Aortic smooth muscle cell (primary cell): ENCODE results near the gene TLR9. TPM values are rescaled to one million over a fixed set of nuclear protein-coding genes. Genes with fewer than 3 reads are reported as not detected.

Experiments
- total RNA-seq: library from RNA; depleted of rRNA; stranded (reverse); fragments of >200 nt; gene quantifications from 2 replicates; pipeline ENCODE4 v1.2.3, GENCODE V29; 2014

TLR9 gene, protein sequence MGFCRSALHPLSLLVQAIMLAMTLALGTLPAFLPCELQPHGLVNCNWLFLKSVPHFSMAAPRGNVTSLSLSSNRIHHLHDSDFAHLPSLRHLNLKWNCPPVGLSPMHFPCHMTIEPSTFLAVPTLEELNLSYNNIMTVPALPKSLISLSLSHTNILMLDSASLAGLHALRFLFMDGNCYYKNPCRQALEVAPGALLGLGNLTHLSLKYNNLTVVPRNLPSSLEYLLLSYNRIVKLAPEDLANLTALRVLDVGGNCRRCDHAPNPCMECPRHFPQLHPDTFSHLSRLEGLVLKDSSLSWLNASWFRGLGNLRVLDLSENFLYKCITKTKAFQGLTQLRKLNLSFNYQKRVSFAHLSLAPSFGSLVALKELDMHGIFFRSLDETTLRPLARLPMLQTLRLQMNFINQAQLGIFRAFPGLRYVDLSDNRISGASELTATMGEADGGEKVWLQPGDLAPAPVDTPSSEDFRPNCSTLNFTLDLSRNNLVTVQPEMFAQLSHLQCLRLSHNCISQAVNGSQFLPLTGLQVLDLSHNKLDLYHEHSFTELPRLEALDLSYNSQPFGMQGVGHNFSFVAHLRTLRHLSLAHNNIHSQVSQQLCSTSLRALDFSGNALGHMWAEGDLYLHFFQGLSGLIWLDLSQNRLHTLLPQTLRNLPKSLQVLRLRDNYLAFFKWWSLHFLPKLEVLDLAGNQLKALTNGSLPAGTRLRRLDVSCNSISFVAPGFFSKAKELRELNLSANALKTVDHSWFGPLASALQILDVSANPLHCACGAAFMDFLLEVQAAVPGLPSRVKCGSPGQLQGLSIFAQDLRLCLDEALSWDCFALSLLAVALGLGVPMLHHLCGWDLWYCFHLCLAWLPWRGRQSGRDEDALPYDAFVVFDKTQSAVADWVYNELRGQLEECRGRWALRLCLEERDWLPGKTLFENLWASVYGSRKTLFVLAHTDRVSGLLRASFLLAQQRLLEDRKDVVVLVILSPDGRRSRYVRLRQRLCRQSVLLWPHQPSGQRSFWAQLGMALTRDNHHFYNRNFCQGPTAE
- under 0.01 TPM in 1 of 2 replicates, not detected in the other for total RNA-seq

DNA sequence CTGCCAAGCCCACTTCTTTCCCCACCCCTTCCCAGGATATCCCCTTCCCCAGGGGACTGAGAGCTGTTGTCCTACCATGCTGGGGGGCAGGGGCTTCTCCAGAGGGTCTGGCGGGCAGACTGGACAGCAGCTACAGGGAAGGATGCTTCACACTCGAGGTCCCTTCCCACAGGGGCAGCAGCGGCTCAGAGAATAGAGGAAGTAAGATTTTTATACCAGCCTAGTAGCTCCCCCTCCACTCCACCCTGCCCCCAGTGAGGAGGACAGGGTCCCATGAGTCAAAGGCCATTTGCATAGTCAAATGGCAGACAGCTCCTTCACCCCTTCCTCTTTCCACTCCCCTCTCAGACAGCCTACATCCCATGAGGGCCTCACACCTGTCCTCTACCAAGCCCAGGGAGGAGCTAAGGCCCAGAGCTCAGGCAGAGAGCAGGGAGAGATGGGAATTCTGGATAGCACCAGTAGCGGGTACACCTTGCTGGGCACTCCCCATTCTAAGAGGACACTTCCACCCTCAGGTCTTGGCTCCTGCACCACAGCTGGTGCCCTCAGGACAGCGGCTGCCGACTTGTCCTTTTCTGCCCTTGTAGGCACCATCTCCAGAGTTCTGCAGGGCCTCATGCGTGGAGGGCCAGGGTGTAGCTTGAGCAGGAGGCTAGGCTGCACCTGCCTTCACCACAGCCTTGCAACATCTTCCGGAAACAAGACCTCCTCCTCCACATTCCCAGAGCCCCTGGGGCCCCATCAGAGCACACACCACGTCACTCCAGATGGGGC is at the start of gene TLR9:
TLR9 (minus strand) TSS at position 194 of the 777 bp plus-strand sequence; CDS start at position 78, 116 bp downstream.

GRCh38 chr3:52245322-52246263 is 20.1 kb upstream of the TLR9 start, which contains the start of gene PPM1M:
Gene PPM1M (plus strand): TSS chr3:52245759. CDS start chr3:52245825, 66 bp downstream.

GRCh38 chr3:52238761-52239701 is 13.6 kb upstream of the TLR9 start, which contains the start of gene TWF2:
Gene TWF2 (minus strand): TSS chr3:52239158. CDS start chr3:52239016, 142 bp downstream.

GRCh38 chr3:52197842-52198625 is 27.4 kb downstream of the TLR9 start, which contains the start of gene ALAS1:
Gene ALAS1 (plus strand): TSS chr3:52198160. CDS start chr3:52199242, 1,082 bp downstream.

Other genes with a start within 250 kb of the TLR9 start
- 45.0 and 52.8 TPM in 2 replicates for gene ACY1, start 242.1 kb downstream of the TLR9 start, total RNA-seq
- gene RPL29, start 229.8 kb downstream of the TLR9 start, total RNA-seq, result 1,025 and 1,179 TPM in 2 replicates
- gene DUSP7, start 169.1 kb downstream of the TLR9 start, total RNA-seq, result 7.4 and 8.8 TPM in 2 replicates
- gene POC1A, start 71.2 kb downstream of the TLR9 start, total RNA-seq, result 7.8 and 15.2 TPM in 2 replicates
- 24.0 and 27.0 TPM in 2 replicates for gene ALAS1, start 27.5 kb downstream of the TLR9 start, total RNA-seq
- gene TWF2, start 13.5 kb upstream of the TLR9 start, total RNA-seq, result 73.0 and 78.6 TPM in 2 replicates
- 18.1 and 19.5 TPM in 2 replicates for gene PPM1M, start 20.1 kb upstream of the TLR9 start, total RNA-seq
- gene WDR82, start 53.0 kb upstream of the TLR9 start, total RNA-seq, result 67.9 and 71.7 TPM in 2 replicates
- 11.4 and 13.2 TPM in 2 replicates for gene GLYCTK, start 62.2 kb upstream of the TLR9 start, total RNA-seq
- gene DNAH1, start 90.7 kb upstream of the TLR9 start, total RNA-seq, result 3.3 and 3.9 TPM in 2 replicates
- 38.7 and 48.1 TPM in 2 replicates for gene BAP1, start 184.4 kb upstream of the TLR9 start, total RNA-seq
- 4.8 and 7.4 TPM in 2 replicates for gene PHF7, start 185.0 kb upstream of the TLR9 start, total RNA-seq
- under 0.01 and 0.19 TPM in 2 replicates for gene SEMA3G, start 219.5 kb upstream of the TLR9 start, total RNA-seq
- gene TNNC1, start 228.4 kb upstream of the TLR9 start, total RNA-seq, result 1.3 and 2.7 TPM in 2 replicates
- 57.3 and 63.0 TPM in 2 replicates for gene NISCH, start 230.0 kb upstream of the TLR9 start, total RNA-seq